ENCODE results near the gene DNAH7.

DNAH7 gene

DNA sequence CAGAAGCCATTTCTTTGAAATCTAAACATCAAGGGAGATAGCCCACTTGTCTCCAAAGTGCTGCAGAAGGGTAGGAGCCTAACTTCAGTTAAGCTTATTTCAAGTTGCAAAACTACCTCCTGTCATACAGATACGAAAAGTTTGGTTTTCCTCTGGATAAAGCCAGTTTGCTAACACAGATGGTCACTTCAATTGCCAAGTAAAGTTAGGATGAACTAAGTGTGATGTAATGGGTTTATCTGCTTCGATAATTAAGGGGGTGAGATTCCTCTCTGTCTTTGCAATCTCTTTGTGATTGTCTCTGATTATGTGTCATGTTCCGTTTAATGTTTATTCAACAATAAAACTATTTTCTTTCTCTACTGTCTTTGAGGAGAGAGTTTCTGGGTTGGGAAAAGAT lies 255.2 kb downstream of the DNAH7 start:
- Histone ChIP-seq H3K27me3 (ENCODE audit: insufficient read depth, insufficient read length) (no peaks in the 10 kb centered on the region), H3K4me1 (ENCODE audit: insufficient read depth, insufficient read length) (no peaks in the 10 kb centered on the region), H3K4me3 (ENCODE audit: insufficient read length, low read depth) (no peak overlapping the region), H3K36me3 (ENCODE audit: insufficient read depth, insufficient read length, low read length) (no peaks in the 10 kb centered on the region), H3K9me3 (ENCODE audit: insufficient read depth, low read length) (no peaks in the 10 kb centered on the region), H3K9ac (ENCODE audit: insufficient read length, low read depth) (no peak overlapping the region)
- DNase-seq (ENCODE audit: low read depth, low spot score) = no peak
- TF ChIP-seq SUZ12 (IDR thresholded peaks at IDR 0.05; ENCODE audit: extremely low read depth, insufficient read depth, insufficient read length) = no peak
- TF ChIP-seq YY1 (IDR thresholded peaks at IDR 0.05; ENCODE audit: insufficient read depth, insufficient read length) = no peak
- TF ChIP-seq ZNF274 (IDR thresholded peaks at IDR 0.05; ENCODE audit: low read depth, low read length) = no peak

DNA sequence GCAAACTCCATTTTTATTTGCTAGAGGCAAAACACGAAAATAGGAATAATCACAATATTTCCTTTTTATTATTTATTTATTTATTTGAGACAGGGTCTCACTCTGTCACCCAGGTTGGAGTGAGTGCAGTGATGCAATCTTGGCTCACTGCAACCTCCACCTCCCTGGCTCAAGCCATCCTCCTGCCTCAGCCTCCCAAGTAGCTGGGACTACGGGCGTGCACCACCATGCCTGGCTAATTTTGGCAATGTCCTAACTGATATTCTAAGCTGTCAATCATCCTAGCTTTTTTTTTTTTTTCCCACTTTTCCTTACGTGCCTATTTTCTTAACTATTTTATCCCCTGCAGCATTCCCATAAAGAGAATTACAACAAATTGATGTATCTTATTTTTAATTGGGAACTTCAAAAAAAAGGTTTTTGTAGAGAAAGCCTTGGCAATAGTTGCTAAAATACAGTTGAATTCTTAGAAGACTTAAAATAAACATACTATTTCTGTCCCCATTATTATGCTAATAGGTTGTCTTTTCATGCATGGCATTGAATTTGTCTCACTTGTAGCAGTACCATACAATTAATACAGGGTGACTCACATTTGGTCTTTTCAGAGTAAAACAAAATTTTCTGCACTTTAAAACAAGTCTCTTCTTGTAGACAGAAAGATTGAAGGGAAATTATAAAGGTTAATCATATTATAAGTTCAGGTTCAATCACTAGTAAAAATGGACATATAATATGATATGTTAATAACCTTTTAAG lies 258.1 kb downstream of the DNAH7 start:
- no peaks in the 10 kb centered on the region for H3K36me3 ChIP-seq (ENCODE audit: insufficient read depth, insufficient read length, low read length)
- DNase-seq (ENCODE audit: low read depth, low spot score) = no peak

DNA sequence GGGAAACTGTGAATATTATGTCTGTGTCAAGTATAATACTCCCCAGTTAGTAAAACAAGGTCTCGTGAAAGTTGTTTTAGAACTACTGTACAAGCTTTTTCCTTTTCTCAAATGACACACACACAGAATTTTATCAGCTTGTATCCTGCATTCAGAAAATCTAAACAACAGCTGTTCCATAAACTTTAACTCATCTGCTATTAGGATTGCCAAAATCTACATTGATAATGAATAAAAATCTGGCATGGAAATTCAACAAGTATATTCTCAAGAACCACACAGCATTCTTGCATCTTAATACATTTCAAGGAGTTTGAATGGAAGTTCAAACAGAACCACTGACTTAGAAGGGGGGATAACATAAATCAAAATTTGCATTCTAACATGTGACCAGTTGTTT lies 260.4 kb downstream of the DNAH7 start:
- Histone ChIP-seq H3K4me1 (ENCODE audit: insufficient read depth, insufficient read length) (no peaks in the 10 kb centered on the region), H3K36me3 (ENCODE audit: insufficient read depth, insufficient read length, low read length) (no peaks in the 10 kb centered on the region), H3K4me3 (ENCODE audit: insufficient read length, low read depth) (no peak overlapping the region), H3K27me3 (ENCODE audit: insufficient read depth, insufficient read length) (no peaks in the 10 kb centered on the region), H3K9me3 (ENCODE audit: insufficient read depth, low read length) (no peaks in the 10 kb centered on the region), H3K9ac (ENCODE audit: insufficient read length, low read depth) (no peak overlapping the region)
- TF ChIP-seq SUZ12 (IDR thresholded peaks at IDR 0.05; ENCODE audit: extremely low read depth, insufficient read depth, insufficient read length) = no peak
- TF ChIP-seq YY1 (IDR thresholded peaks at IDR 0.05; ENCODE audit: insufficient read depth, insufficient read length) = no peak
- TF ChIP-seq ZNF274 (IDR thresholded peaks at IDR 0.05; ENCODE audit: low read depth, low read length) = no peak
- DNase-seq (ENCODE audit: low read depth, low spot score) = no peak

More for the DNA sequence above, 258.1 kb downstream of the DNAH7 start:
- Histone ChIP-seq H3K4me1 (ENCODE audit: insufficient read depth, insufficient read length) (no peaks in the 10 kb centered on the region), H3K4me3 (ENCODE audit: insufficient read length, low read depth) (no peak overlapping the region), H3K9me3 (ENCODE audit: insufficient read depth, low read length) (no peaks in the 10 kb centered on the region), H3K9ac (ENCODE audit: insufficient read length, low read depth) (no peak overlapping the region), H3K27me3 (ENCODE audit: insufficient read depth, insufficient read length) (no peaks in the 10 kb centered on the region)
- no peak for TF ChIP-seq SUZ12 (IDR thresholded peaks at IDR 0.05; ENCODE audit: extremely low read depth, insufficient read depth, insufficient read length)
- TF ChIP-seq ZNF274 (IDR thresholded peaks at IDR 0.05; ENCODE audit: low read depth, low read length) = no peak
- no peak for TF ChIP-seq YY1 (IDR thresholded peaks at IDR 0.05; ENCODE audit: insufficient read depth, insufficient read length)

DNA sequence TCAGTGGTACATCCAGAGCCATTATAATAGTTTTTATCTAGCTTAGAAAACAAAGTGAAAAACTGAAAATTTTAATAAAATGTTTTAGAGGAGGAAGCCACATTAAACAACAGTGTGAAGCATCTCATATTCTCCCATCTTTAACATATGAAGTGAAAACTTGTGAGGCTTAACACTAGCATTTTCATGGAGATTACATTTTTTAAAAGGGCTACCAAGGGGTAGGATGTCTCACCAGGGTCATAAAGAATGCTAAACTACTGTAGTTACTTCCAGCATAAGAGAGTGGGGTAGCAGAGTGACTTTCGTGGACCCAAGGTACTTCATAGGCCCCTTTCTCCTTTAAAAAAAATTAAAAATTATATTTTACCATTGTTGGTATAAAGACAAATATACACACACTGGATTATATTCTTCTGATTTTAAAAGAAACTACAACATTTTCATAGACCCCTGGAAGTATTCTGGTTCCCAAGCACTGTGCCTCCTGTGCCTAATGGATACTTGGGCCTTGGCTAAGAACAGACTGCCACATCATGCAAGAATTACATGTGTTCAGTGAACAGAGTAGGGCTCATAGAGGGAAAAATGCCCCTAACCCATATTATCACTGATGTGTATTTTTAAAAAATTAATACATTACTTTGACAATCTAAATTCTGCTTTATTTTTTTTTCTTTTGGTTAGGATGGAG lies 263.2 kb downstream of the DNAH7 start:
- DNase-seq (ENCODE audit: low read depth, low spot score) = peak; percentile 11
- Histone ChIP-seq H3K4me1 (ENCODE audit: insufficient read depth, insufficient read length) (no peaks in the 10 kb centered on the region), H3K4me3 (ENCODE audit: insufficient read length, low read depth) (no peak overlapping the region), H3K9me3 (ENCODE audit: insufficient read depth, low read length) (no peaks in the 10 kb centered on the region), H3K36me3 (ENCODE audit: insufficient read depth, insufficient read length, low read length) (no peaks in the 10 kb centered on the region), H3K9ac (ENCODE audit: insufficient read length, low read depth) (no peak overlapping the region), H3K27me3 (ENCODE audit: insufficient read depth, insufficient read length) (no peaks in the 10 kb centered on the region)
- TF ChIP-seq SUZ12 (IDR thresholded peaks at IDR 0.05; ENCODE audit: extremely low read depth, insufficient read depth, insufficient read length) (no peak), YY1 (IDR thresholded peaks at IDR 0.05; ENCODE audit: insufficient read depth, insufficient read length) (no peak), ZNF274 (IDR thresholded peaks at IDR 0.05; ENCODE audit: low read depth, low read length) (no peak)

DNA sequence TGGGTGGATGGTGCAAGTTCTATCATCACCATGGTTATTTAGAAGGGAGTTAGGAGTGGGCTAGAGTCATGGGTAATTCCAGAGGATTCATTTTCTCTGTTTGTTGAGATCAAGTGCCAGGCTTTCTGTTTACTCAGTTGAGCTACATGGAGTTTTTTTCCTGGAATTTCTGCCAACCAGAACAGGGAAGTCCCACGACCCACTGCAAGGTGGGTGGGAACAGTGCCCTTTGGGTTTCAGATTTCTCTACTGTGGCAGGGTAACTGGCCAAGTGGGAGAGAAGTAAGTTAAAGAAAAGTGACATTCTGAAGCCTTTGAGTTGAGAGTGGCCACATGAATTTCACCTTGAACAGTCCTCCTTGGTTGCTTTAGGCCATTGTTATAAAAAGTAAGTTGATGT lies 272.8 kb downstream of the DNAH7 start:
- no peak overlapping the region for H3K4me3 ChIP-seq (ENCODE audit: insufficient read length, low read depth)
- no peak for DNase-seq (ENCODE audit: low read depth, low spot score)
- H3K9ac ChIP-seq (ENCODE audit: insufficient read length, low read depth) = no peak overlapping the region
- H3K4me1 ChIP-seq (ENCODE audit: insufficient read depth, insufficient read length) = no peaks in the 10 kb centered on the region
- H3K9me3 ChIP-seq (ENCODE audit: insufficient read depth, low read length) = no peaks in the 10 kb centered on the region
- no peaks in the 10 kb centered on the region for H3K27me3 ChIP-seq (ENCODE audit: insufficient read depth, insufficient read length)
- no peaks in the 10 kb centered on the region for H3K36me3 ChIP-seq (ENCODE audit: insufficient read depth, insufficient read length, low read length)
- TF ChIP-seq SUZ12 (IDR thresholded peaks at IDR 0.05; ENCODE audit: extremely low read depth, insufficient read depth, insufficient read length) (no peak), YY1 (IDR thresholded peaks at IDR 0.05; ENCODE audit: insufficient read depth, insufficient read length) (no peak), ZNF274 (IDR thresholded peaks at IDR 0.05; ENCODE audit: low read depth, low read length) (no peak)

DNA sequence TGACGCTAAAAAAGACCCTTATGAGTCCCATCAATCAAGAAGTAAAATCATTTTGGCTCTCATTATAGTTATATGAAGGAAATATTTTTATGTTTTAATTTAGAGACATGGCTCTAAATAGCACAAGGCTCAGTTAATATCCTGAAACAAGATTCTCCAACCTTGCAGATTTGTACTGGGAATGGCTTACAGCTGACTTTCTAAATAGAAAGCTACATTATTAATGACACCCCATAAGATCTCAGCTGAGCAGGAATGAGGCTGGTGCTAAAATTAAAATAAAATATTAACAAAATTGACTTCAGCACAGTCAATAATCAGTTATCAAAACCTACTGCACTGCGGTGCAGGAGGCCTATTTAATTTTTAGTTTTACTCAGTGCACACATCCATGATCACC lies 274.8 kb downstream of the DNAH7 start:
- Histone ChIP-seq H3K9ac (ENCODE audit: insufficient read length, low read depth) (no peak overlapping the region), H3K9me3 (ENCODE audit: insufficient read depth, low read length) (peaks cover 5% of the 10 kb centered on the region; the same call in 1 of the 2 replicates), H3K27me3 (ENCODE audit: insufficient read depth, insufficient read length) (no peaks in the 10 kb centered on the region), H3K36me3 (ENCODE audit: insufficient read depth, insufficient read length, low read length) (no peaks in the 10 kb centered on the region), H3K4me1 (ENCODE audit: insufficient read depth, insufficient read length) (no peaks in the 10 kb centered on the region), H3K4me3 (ENCODE audit: insufficient read length, low read depth) (no peak overlapping the region)
- no peak for DNase-seq (ENCODE audit: low read depth, low spot score)
- TF ChIP-seq SUZ12 (IDR thresholded peaks at IDR 0.05; ENCODE audit: extremely low read depth, insufficient read depth, insufficient read length) = no peak
- TF ChIP-seq ZNF274 (IDR thresholded peaks at IDR 0.05; ENCODE audit: low read depth, low read length) = no peak
- no peak for TF ChIP-seq YY1 (IDR thresholded peaks at IDR 0.05; ENCODE audit: insufficient read depth, insufficient read length)

DNA sequence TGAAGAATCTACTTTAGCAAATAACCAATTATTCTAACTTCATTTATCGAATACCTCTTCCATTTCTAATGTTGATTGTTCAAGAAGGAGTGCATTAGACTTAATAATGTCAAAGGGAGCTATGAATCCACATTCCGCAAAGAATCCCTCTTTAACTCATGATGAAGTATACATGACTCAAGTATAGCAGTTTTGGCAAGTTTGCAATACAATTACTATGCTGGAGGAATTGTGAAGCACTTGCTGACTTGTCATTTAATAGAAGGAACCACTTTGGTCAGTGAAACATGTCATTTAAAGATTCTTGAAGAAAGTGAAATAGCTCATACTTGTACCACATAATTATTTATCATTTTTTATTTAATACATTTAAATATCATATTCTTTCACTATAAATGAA lies 286.5 kb downstream of the DNAH7 start:
- Histone ChIP-seq H3K9me3 (ENCODE audit: insufficient read depth, low read length) (no peaks in the 10 kb centered on the region), H3K4me1 (ENCODE audit: insufficient read depth, insufficient read length) (no peaks in the 10 kb centered on the region), H3K36me3 (ENCODE audit: insufficient read depth, insufficient read length, low read length) (no peaks in the 10 kb centered on the region), H3K9ac (ENCODE audit: insufficient read length, low read depth) (no peak overlapping the region), H3K4me3 (ENCODE audit: insufficient read length, low read depth) (no peak overlapping the region), H3K27me3 (ENCODE audit: insufficient read depth, insufficient read length) (no peaks in the 10 kb centered on the region)
- no peak for TF ChIP-seq SUZ12 (IDR thresholded peaks at IDR 0.05; ENCODE audit: extremely low read depth, insufficient read depth, insufficient read length)
- TF ChIP-seq ZNF274 (IDR thresholded peaks at IDR 0.05; ENCODE audit: low read depth, low read length) = no peak
- TF ChIP-seq YY1 (IDR thresholded peaks at IDR 0.05; ENCODE audit: insufficient read depth, insufficient read length) = no peak
- DNase-seq (ENCODE audit: low read depth, low spot score) = no peak

Data from NT2/D1 (cell line).